Measurements from ENCODE around the gene DAD1. TPM values are rescaled to one million over a fixed set of nuclear protein-coding genes. Genes with fewer than 3 reads are reported as not detected.

The DAD1 gene
- total RNA-seq, 2 experiments from 2014 or later, result 117 to 154 TPM

DNA sequence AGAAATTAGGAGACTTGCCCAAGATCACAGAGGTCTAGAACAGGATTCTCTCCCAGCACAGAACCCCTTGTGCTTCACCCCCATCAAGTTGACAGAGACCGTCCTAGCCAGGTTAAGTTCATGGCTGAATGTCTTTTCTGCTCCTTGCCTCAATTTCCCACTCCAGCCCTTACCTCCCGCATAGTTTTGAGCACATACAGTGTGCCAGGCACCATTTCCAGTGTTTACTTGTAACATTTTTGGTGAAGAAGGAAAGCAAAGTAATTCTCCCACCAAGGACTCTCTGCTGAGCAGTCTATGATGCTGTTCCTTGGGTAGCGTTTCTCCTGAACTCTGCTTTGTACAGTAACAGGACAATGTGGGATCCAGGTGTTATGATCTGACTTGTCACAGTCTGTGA, 10.3 kb upstream of the DAD1 start:
- Histone ChIP-seq H2AFZ (ENCODE audit: low read length) (no peak overlapping the region; the same call in 1 of the 2 replicates), H3K9me3 (ENCODE audit: low read length) (no peaks in the 10 kb centered on the region), H3K4me1 (ENCODE audit: insufficient read depth, low read length, poor library complexity, severe bottlenecking) (peaks cover 48% of the 10 kb centered on the region), H4K20me1 (ENCODE audit: insufficient read depth, low read length) (no peaks in the 10 kb centered on the region), H3K36me3 (ENCODE audit: insufficient read depth, low read length) (peaks cover 15% of the 10 kb centered on the region; the same call in 1 of the 2 replicates), H3K27ac (ENCODE audit: low read depth, low read length, poor library complexity, severe bottlenecking) (no peak overlapping the region), H3K9me2 (ENCODE audit: insufficient read depth, low read length) (no peaks in the 10 kb centered on the region), H3K79me2 (ENCODE audit: insufficient read depth, low read depth, low read length) (no peaks in the 10 kb centered on the region), H3K4me3 (ENCODE audit: low read depth, low read length, poor library complexity, severe bottlenecking) (peak overlapping the region; percentile 88), H3K4me2 (ENCODE audit: low read length) (peak overlapping the region; percentile 95)
- ChIA-PET CTCF (ENCODE audit: unreplicated experiment) (interaction anchor here (1.3 to 1.5 kb wide), 3 partner anchors 10 to 253 kb away, joined by 3 to 8 read pairs (median 4); partner anchors contain the start of gene DAD1), POLR2A (interaction anchor here (0.9 to 6.4 kb wide), 8 partner anchors 10 to 264 kb away, joined by 3 to 47 read pairs (median 4); partner anchors contain the start of gene DAD1)
- intact Hi-C loops (cut with micrococcal nuclease; ENCODE audit: unreplicated experiment), result no loop called here
- DNase-seq (ENCODE audit: low spot score), result no peak
- BruUV-seq (replicated peaks), result no TSS peak
- TF ChIP-seq, protein P1, sequence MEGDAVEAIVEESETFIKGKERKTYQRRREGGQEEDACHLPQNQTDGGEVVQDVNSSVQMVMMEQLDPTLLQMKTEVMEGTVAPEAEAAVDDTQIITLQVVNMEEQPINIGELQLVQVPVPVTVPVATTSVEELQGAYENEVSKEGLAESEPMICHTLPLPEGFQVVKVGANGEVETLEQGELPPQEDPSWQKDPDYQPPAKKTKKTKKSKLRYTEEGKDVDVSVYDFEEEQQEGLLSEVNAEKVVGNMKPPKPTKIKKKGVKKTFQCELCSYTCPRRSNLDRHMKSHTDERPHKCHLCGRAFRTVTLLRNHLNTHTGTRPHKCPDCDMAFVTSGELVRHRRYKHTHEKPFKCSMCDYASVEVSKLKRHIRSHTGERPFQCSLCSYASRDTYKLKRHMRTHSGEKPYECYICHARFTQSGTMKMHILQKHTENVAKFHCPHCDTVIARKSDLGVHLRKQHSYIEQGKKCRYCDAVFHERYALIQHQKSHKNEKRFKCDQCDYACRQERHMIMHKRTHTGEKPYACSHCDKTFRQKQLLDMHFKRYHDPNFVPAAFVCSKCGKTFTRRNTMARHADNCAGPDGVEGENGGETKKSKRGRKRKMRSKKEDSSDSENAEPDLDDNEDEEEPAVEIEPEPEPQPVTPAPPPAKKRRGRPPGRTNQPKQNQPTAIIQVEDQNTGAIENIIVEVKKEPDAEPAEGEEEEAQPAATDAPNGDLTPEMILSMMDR (conservative IDR thresholded peaks at IDR 0.05; ENCODE audit: low read length), result no peak
- no peak for TF ChIP-seq EZH2phosphoT487 (IDR thresholded peaks at IDR 0.05; ENCODE audit: borderline replicate concordance, low read depth, low read length)

DNA sequence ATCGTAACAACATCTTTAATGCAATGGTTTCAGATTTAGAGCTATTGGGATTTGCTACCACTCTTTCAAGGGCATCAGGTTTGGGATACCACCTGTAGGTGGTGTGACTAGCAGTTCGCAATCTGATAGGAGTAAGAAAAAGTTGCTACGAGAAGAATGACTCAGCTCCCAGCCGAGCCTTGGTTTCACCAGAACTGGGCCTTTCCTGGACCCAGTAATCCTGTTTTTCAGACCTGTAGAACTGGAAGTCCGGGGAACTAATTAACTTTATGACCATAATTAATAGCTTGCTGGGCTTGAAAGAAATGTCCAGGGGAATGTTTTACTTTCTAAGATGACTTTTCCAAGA, 9.8 kb upstream of the DAD1 start:
- Histone ChIP-seq H3K36me3 (ENCODE audit: insufficient read depth, low read length) (peaks cover 14% of the 10 kb centered on the region; the same call in 1 of the 2 replicates), H4K20me1 (ENCODE audit: insufficient read depth, low read length) (no peaks in the 10 kb centered on the region), H3K4me1 (ENCODE audit: insufficient read depth, low read length, poor library complexity, severe bottlenecking) (peaks cover 48% of the 10 kb centered on the region), H3K9me3 (ENCODE audit: low read length) (no peaks in the 10 kb centered on the region), H3K79me2 (ENCODE audit: insufficient read depth, low read depth, low read length) (no peaks in the 10 kb centered on the region), H2AFZ (ENCODE audit: low read length) (peak overlapping the region; percentile 98), H3K4me3 (ENCODE audit: low read depth, low read length, poor library complexity, severe bottlenecking) (peak overlapping the region; percentile 88), H3K4me2 (ENCODE audit: low read length) (peak overlapping the region; percentile 95), H3K9me2 (ENCODE audit: insufficient read depth, low read length) (no peaks in the 10 kb centered on the region), H3K27ac (ENCODE audit: low read depth, low read length, poor library complexity, severe bottlenecking) (no peak overlapping the region)
- DNase-seq (ENCODE audit: low spot score), result peak; percentile 53
- TF ChIP-seq EZH2phosphoT487 (IDR thresholded peaks at IDR 0.05; ENCODE audit: borderline replicate concordance, low read depth, low read length), result no peak
- TF ChIP-seq, protein P1 (conservative IDR thresholded peaks at IDR 0.05; ENCODE audit: low read length), result peak; percentile 66
- intact Hi-C loops (cut with micrococcal nuclease; ENCODE audit: unreplicated experiment), result no loop called here
- ChIA-PET CTCF (ENCODE audit: unreplicated experiment) (interaction anchor here (1.2 to 1.5 kb wide), 4 partner anchors 9 to 253 kb away, joined by 3 to 8 read pairs (median 4); partner anchors contain the start of gene DAD1), POLR2A (interaction anchor here (0.6 to 6.4 kb wide), 11 partner anchors 8 to 264 kb away, joined by 3 to 47 read pairs (median 4); partner anchors contain the start of gene DAD1)
- no TSS peak for BruUV-seq (replicated peaks)

All from OCI-LY7 (cell line).